ENCODE data around the gene RARRES2.

DNA sequence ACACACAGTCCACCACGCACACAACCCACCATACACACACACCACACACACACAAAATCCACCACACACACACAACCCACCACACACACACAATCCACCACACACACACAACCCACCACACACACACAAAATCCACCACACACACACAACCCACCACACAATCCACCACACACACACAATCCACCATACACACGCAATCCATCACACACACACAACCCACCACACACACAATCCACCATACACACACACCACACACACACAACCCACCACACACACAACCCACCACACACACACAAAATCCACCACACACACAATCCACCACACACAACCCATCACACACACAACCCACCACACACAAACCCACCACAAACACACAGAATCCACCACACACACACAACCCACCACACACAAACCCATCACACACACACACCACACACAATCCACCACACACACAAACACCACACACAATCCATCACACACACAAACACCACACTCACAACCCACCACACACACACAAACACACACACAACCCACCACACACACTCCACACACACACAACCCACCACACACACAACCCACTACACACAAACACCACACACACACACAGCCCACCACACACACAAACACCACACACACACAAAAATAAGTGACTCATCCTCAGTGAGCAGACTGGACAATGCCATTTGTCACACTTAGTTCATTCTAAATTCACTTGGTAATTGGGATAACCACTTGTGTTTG lies 18.4 kb upstream of the RARRES2 start:
- TF ChIP-seq, protein P1, sequence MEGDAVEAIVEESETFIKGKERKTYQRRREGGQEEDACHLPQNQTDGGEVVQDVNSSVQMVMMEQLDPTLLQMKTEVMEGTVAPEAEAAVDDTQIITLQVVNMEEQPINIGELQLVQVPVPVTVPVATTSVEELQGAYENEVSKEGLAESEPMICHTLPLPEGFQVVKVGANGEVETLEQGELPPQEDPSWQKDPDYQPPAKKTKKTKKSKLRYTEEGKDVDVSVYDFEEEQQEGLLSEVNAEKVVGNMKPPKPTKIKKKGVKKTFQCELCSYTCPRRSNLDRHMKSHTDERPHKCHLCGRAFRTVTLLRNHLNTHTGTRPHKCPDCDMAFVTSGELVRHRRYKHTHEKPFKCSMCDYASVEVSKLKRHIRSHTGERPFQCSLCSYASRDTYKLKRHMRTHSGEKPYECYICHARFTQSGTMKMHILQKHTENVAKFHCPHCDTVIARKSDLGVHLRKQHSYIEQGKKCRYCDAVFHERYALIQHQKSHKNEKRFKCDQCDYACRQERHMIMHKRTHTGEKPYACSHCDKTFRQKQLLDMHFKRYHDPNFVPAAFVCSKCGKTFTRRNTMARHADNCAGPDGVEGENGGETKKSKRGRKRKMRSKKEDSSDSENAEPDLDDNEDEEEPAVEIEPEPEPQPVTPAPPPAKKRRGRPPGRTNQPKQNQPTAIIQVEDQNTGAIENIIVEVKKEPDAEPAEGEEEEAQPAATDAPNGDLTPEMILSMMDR (IDR thresholded peaks at IDR 0.05), result no peak
- TF ChIP-seq POLR2A (IDR thresholded peaks at IDR 0.05), result no peak
